GM13976 (cell line): ENCODE measurements around the gene TGM3.

Experiments
- DNase-seq: peaks from one replicate; pipeline ENCODE4 v3.0.0; 2012; ENCODE audit warnings: low spot score
- CTCF ChIP-seq: IDR thresholded peaks from 2 replicates; pipeline ENCODE4 v1.5.1; 2012; ENCODE audit warnings: borderline replicate concordance, mild to moderate bottlenecking; ENCODE audit not compliant: insufficient read depth; ENCODE audit errors: extremely low read depth, missing control alignments, control extremely low read depth
- in situ Hi-C: fragments of 300-500 bp; cut with MboI; formaldehyde crosslinking; loops from one replicate; pipeline ENCODE4 v1.12.0; 2022; ENCODE audit warnings: low sequenced_read_pairs, mixed read lengths, inconsistent platforms; ENCODE audit not compliant: unreplicated experiment

The TGM3 gene

GRCh38 chr20:2312876-2313275 lies 17.1 kb downstream of the TGM3 start:
- no peak for TF ChIP-seq CTCF
- DNase-seq: no peak
- in situ Hi-C loops: no loop called here

GRCh38 chr20:2313316-2313715 lies 17.5 kb downstream of the TGM3 start:
- TF ChIP-seq CTCF: no peak
- DNase-seq: no peak
- in situ Hi-C loops: no loop called here

- in situ Hi-C loops: no loop called here
- DNase-seq: no peak
- TF ChIP-seq CTCF: no peak
These were observed 19.1 kb downstream of the TGM3 start for GRCh38 chr20:2314759-2315439.

- in situ Hi-C loops: no loop called here
- TF ChIP-seq CTCF: no peak
- DNase-seq: no peak
These were observed 19.6 kb downstream of the TGM3 start for GRCh38 chr20:2315440-2315778.

GRCh38 chr20:2316847-2317495 lies 21.2 kb downstream of the TGM3 start:
- no peak for TF ChIP-seq CTCF
- DNase-seq: no peak
- in situ Hi-C loops: no loop called here

GRCh38 chr20:2320813-2321658 lies 25.2 kb downstream of the TGM3 start:
- TF ChIP-seq CTCF: no peak
- in situ Hi-C loops: no loop called here
- no peak for DNase-seq
